Transverse colon (tissue), 4 donors: ENCODE data around the gene SEMA5B.

Experiments
- CTCF ChIP-seq, 5 experiments: fragments of 200-600 bp in 3 of 5; fragments of 450-650 bp in 2 of 5; sonication (generic) in 3 of 5; IDR thresholded peaks; 1 replicate in 2 of 5; 2 replicates in 3 of 5; pipeline ENCODE4 v1.5.1; 2016 to 2017; ENCODE audit warnings: antibody characterized with exemption in 5 of 5, inconsistent platforms in 3 of 5, mild to moderate bottlenecking in 2 of 5, moderate library complexity in 1 of 5
- POLR2A ChIP-seq: fragments of 450-650 bp; IDR thresholded peaks from one replicate; pipeline ENCODE4 v1.6.1; 2016; ENCODE audit warnings: antibody characterized with exemption, mild to moderate bottlenecking, moderate library complexity
- POLR2AphosphoS5 ChIP-seq, 3 donors: sonication (generic); formaldehyde crosslinking; IDR thresholded peaks; one replicate each; pipeline ENCODE4 v1.6.1; 2016; ENCODE audit warnings: antibody characterized with exemption in 3 of 3

- peak; percentile 89 to 95 (median 93) for TF ChIP-seq POLR2AphosphoS5 (IDR thresholded peaks at IDR 0.05)
- peak; percentile 79 for TF ChIP-seq POLR2A
- no peak for TF ChIP-seq CTCF (IDR thresholded peaks at IDR 0.05)
These were observed 39.5 kb upstream of the SEMA5B start, which contains the start of gene PDIA5 for GRCh38 chr3:123066896-123067688.
